Astrocyte of the cerebellum (primary cell): ENCODE data around the gene PLA2G2C.

Experiments
- DNase-seq: peaks from one replicate; pipeline ENCODE4 v3.0.0-alpha.2; 2011; ENCODE audit warnings: low read depth
- H3K4me3 ChIP-seq: 2 replicates; pipeline ENCODE4 v1.5.1; 2011; ENCODE audit warnings: mild to moderate bottlenecking, low read depth, low read length, moderate library complexity
- CTCF ChIP-seq: IDR thresholded peaks from 2 replicates; pipeline ENCODE4 v1.5.1; 2012; ENCODE audit warnings: low read length, low read depth, moderate library complexity, mild to moderate bottlenecking; ENCODE audit errors: missing control alignments
- in situ Hi-C: cut with HindIII; loops from 2 replicates; pipeline ENCODE4 v1.10.0; 2017; ENCODE audit warnings: low sequenced_read_pairs

The PLA2G2C gene

DNA sequence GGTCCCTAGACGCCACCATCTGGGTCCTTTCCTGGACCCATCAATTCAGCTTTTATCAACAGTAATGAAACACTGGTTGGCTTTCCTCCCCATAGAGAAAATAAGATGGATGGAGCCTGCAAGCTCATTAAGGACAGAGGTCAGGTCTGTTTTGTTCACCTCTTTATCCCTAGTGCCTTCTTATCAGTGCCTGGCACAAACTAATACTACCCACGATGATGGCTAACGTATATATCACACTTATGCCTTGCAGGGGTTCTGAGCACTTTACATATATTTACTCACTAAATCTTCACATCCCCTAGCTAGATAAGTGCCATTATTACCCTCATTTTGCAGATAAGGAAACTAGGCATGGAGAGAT is 5.5 kb downstream of the PLA2G2C start:
- in situ Hi-C loops, result no loop called here
- no peak for TF ChIP-seq CTCF
- DNase-seq, result no peak
- H3K4me3 ChIP-seq, result no peak overlapping the region

DNA sequence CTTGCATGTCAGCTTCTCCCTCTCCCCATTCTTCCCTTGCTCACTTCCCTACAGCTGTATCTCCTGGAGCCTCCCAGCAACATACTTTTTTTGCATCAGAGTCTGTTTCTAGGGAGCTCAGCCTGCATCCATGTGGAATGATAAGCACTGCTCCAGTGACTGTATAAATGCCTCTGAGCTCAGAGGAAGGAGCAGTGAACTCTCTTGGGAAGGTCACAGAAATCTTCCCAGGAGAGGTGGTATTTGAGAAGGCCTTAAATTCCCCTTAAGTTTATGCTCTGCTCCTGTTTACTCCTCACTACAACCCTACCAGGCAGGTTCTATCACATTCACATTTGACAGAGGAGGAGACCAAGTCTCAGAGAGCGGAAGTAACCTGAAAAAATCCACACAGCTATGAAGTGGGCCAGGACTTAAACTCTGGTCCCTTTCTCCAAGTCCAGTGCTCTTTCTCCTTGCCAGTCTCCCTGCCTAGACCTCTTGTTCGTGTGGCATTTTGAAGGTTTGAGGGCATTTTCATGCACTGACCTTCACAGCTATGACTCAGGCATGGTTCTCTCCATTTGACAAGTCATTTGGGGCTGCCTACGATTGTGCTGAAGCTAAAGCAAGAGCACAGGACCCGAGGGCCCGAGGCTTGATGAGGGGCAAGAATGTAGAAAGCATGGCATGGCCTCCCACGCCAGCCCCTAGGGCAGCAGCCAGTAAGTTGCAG is 6.0 kb downstream of the PLA2G2C start:
- in situ Hi-C loops, result no loop called here
- no peak for DNase-seq
- no peak overlapping the region for H3K4me3 ChIP-seq
- TF ChIP-seq CTCF, result no peak

- TF ChIP-seq CTCF, result no peak
- no peak for DNase-seq
- H3K4me3 ChIP-seq, result no peak overlapping the region
- in situ Hi-C loops, result no loop called here
Measured at GRCh38 chr1:20179371-20180128, 6.8 kb downstream of the PLA2G2C start.

GRCh38 chr1:20178634-20179370 is 7.5 kb downstream of the PLA2G2C start:
- no peak for DNase-seq
- no peak overlapping the region for H3K4me3 ChIP-seq
- in situ Hi-C loops, result no loop called here
- TF ChIP-seq CTCF, result no peak

DNA sequence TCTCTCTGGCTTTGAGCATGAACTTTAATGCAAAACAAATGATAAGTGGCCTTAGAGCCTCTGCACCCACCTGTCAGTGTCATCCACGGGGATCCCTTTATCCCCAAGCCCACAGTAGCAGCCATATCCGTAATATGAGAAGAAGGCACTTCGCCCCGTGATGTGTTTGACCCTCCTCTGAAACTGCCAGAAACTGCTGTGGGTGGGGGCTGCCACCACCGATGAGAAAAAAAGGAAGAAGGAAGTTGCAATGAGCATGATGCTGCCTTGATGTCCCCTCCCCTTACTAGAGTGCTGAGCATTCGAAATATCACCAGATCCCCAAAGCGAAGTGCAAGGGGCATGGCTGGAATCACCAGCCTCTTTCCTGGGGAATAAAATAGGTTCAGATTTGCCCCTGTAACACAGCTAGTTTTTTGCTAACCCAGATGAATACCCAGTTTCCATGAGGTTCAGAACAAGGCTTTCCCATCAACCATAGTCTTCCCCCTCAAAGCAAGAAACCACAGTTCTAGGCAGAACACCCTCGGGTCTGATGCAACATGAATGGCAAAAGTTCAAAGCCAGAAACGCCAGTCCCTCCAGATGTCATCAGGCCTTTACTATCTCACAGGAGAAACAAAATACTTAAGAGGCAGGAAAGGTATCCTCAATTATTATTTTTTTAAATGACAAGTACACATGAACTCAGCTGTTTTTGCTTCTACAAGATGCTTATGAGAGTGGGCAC is 11.2 kb downstream of the PLA2G2C start:
- TF ChIP-seq CTCF, result no peak
- in situ Hi-C loops, result no loop called here
- no peak overlapping the region for H3K4me3 ChIP-seq
- no peak for DNase-seq

DNA sequence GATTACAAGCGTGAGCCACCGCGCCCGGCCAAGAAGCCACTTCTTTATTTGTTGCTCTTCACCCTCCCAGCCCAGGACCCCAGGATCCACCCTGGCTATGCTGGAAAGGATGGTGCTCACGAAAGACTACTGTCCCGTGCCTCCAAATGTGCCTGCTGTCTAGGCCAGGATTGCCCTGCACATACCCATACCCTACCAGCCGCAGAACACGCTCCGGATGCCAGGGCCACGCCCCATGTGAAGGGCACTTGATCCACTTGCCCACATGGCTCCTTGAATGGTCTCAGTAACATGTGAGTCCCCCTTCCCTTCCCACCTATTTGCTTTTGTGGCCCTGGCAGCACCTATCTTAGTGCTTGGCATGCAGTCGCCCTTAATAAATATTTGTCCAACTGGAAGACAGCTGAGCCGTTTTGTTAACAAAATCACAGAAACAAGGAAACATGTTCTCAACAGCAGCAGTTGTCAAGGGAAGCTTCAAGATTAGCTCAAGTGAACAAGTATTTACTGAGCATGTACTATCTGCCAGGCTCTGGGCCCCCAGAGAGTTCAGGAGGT is 14.2 kb downstream of the PLA2G2C start:
- in situ Hi-C loops, result no loop called here
- no peak overlapping the region for H3K4me3 ChIP-seq
- no peak for DNase-seq
- TF ChIP-seq CTCF, result no peak
